Measurements from ENCODE around the gene MAIP1. TPM values are rescaled to one million over a fixed set of nuclear protein-coding genes. Genes with fewer than 3 reads are reported as not detected.

Gene MAIP1
- total and polyA plus RNA-seq, 9 of the 15 experiments (the other 6 are each of a cell fraction or from before 2014, with no cell fraction given), result 3.6 to 30.0 (median 24.5) TPM

GRCh38 chr2:199955339-199956061, at the start of gene MAIP1, which contains the start of gene TYW5 (continued):
- TF ChIP-seq MAFK (IDR thresholded peaks at IDR 0.05; ENCODE audit: low read length), result no peak
- peak; percentile 80; the same call in 1 of the 2 replicates for TF ChIP-seq GTF2E2 (tag; IDR thresholded peaks at IDR 0.05)
- TF ChIP-seq SOX6 (IDR thresholded peaks at IDR 0.05), result peak; percentile 27; the same call in 1 of the 2 replicates
- peak; percentile 65 for TF ChIP-seq MTA2 (IDR thresholded peaks at IDR 0.05; ENCODE audit: low read depth)
- TF ChIP-seq RREB1 (CRISPR knock-in tag; IDR thresholded peaks at IDR 0.05), result 0 out of 2 replicates have a peak, but pooled peaks have one; percentile 63
- no peak for TF ChIP-seq HDAC6 (IDR thresholded peaks at IDR 0.05; ENCODE audit: low read depth, low read length)
- TF ChIP-seq CBFB (CRISPR knock-in tag; IDR thresholded peaks at IDR 0.05), result no peak
- TF ChIP-seq MECOM (CRISPR knock-in tag; IDR thresholded peaks at IDR 0.05), result no peak
- TF ChIP-seq ZNF584 (CRISPR knock-in tag; IDR thresholded peaks at IDR 0.05; ENCODE audit: low read depth), result peak; percentile 64; the same call in 1 of the 2 replicates
- no peak for TF ChIP-seq DDX20 (tag; IDR thresholded peaks at IDR 0.05; ENCODE audit: low read depth)
- peak; percentile 99 for TF ChIP-seq NCOA1 (IDR thresholded peaks at IDR 0.05; ENCODE audit: low read depth)
- TF ChIP-seq STAT6 (CRISPR knock-in tag; IDR thresholded peaks at IDR 0.05), result no peak
- TF ChIP-seq WHSC1 (IDR thresholded peaks at IDR 0.05; ENCODE audit: low read length), result no peak
- peak; percentile 44; the same call in 1 of the 2 replicates for TF ChIP-seq KLF1 (tag; IDR thresholded peaks at IDR 0.05)
- no peak for TF ChIP-seq SLC30A9 (CRISPR knock-in tag; IDR thresholded peaks at IDR 0.05)
- no peak for TF ChIP-seq ZBTB8A (IDR thresholded peaks at IDR 0.05; ENCODE audit: partially characterized antibody)
- TF ChIP-seq MYC (IDR thresholded peaks at IDR 0.05; ENCODE audit: low read depth, low read length), result 0 out of 2 replicates have a peak, but pooled peaks have one; percentile 42
- TF ChIP-seq MYC (CRISPR knock-in tag; IDR thresholded peaks at IDR 0.05; ENCODE audit: borderline replicate concordance, low read depth), result peak; percentile 87; the same call in 1 of the 2 replicates

Data from K562 (cell line).